Measurements from ENCODE around the gene RPRD1B. TPM values are rescaled to one million over a fixed set of nuclear protein-coding genes. Genes with fewer than 3 reads are reported as not detected.

RPRD1B gene
- polyA plus RNA-seq, 1 of the 3 experiments (the other 2 are of a cell fraction), result 11.8 TPM

DNA sequence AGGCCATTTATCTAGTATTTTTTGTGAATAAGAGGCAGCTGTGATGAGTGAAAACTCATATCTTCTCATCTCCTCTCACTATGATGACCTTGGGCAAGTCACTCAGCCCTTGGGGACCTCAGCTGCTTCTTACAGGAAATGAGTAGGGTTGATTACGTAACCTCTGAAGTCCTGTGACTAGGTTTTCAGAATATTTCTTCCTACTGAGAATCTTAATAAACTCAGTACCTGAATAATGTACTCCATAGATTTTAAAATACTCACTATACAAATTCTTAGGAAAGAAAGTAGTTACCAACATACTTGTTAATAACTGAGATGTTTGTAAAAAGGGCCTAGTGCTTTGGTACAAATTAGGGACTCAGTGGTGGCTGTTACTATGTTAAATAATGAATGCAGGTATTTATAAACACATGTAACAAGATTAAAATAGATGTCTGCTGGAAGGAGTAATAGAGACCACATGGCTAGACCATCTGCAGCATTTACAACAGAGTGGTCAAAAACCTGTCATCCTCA, 60.9 kb downstream of the RPRD1B start (continued):
- TF ChIP-seq, protein P1, sequence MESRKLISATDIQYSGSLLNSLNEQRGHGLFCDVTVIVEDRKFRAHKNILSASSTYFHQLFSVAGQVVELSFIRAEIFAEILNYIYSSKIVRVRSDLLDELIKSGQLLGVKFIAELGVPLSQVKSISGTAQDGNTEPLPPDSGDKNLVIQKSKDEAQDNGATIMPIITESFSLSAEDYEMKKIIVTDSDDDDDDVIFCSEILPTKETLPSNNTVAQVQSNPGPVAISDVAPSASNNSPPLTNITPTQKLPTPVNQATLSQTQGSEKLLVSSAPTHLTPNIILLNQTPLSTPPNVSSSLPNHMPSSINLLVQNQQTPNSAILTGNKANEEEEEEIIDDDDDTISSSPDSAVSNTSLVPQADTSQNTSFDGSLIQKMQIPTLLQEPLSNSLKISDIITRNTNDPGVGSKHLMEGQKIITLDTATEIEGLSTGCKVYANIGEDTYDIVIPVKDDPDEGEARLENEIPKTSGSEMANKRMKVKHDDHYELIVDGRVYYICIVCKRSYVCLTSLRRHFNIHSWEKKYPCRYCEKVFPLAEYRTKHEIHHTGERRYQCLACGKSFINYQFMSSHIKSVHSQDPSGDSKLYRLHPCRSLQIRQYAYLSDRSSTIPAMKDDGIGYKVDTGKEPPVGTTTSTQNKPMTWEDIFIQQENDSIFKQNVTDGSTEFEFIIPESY (IDR thresholded peaks at IDR 0.05; ENCODE audit: borderline replicate concordance, low read depth), result no peak
- TF ChIP-seq CHD2 (IDR thresholded peaks at IDR 0.05; ENCODE audit: low read length, partially characterized antibody) (no peak), NRF1 (IDR thresholded peaks at IDR 0.05; ENCODE audit: low read depth, low read length) (no peak), POLR2AphosphoS5 (IDR thresholded peaks at IDR 0.05; ENCODE audit: low read depth, low read length) (no peak), NFIC (IDR thresholded peaks at IDR 0.05; ENCODE audit: borderline replicate concordance) (no peak), RCOR1 (IDR thresholded peaks at IDR 0.05; ENCODE audit: low read length) (no peak), FOXM1 (IDR thresholded peaks at IDR 0.05; ENCODE audit: low read depth) (no peak), FOXJ3 (CRISPR knock-in tag; IDR thresholded peaks at IDR 0.05) (no peak), MEF2A (IDR thresholded peaks at IDR 0.05; ENCODE audit: borderline replicate concordance, low read depth) (no peak), TAF1 (IDR thresholded peaks at IDR 0.05; ENCODE audit: borderline replicate concordance, low read depth, low read length) (no peak), ELF1 (IDR thresholded peaks at IDR 0.05) (no peak), TEAD4 (IDR thresholded peaks at IDR 0.05; ENCODE audit: borderline replicate concordance, insufficient read depth) (no peak), RXRA (IDR thresholded peaks at IDR 0.05; ENCODE audit: borderline replicate concordance, low read depth) (no peak), RFX5 (IDR thresholded peaks at IDR 0.05; ENCODE audit: low read length) (no peak)
- TF ChIP-seq, protein P2, sequence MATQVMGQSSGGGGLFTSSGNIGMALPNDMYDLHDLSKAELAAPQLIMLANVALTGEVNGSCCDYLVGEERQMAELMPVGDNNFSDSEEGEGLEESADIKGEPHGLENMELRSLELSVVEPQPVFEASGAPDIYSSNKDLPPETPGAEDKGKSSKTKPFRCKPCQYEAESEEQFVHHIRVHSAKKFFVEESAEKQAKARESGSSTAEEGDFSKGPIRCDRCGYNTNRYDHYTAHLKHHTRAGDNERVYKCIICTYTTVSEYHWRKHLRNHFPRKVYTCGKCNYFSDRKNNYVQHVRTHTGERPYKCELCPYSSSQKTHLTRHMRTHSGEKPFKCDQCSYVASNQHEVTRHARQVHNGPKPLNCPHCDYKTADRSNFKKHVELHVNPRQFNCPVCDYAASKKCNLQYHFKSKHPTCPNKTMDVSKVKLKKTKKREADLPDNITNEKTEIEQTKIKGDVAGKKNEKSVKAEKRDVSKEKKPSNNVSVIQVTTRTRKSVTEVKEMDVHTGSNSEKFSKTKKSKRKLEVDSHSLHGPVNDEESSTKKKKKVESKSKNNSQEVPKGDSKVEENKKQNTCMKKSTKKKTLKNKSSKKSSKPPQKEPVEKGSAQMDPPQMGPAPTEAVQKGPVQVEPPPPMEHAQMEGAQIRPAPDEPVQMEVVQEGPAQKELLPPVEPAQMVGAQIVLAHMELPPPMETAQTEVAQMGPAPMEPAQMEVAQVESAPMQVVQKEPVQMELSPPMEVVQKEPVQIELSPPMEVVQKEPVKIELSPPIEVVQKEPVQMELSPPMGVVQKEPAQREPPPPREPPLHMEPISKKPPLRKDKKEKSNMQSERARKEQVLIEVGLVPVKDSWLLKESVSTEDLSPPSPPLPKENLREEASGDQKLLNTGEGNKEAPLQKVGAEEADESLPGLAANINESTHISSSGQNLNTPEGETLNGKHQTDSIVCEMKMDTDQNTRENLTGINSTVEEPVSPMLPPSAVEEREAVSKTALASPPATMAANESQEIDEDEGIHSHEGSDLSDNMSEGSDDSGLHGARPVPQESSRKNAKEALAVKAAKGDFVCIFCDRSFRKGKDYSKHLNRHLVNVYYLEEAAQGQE (IDR thresholded peaks at IDR 0.05; ENCODE audit: low read depth, low read length), result no peak
- TF ChIP-seq, protein P3, sequence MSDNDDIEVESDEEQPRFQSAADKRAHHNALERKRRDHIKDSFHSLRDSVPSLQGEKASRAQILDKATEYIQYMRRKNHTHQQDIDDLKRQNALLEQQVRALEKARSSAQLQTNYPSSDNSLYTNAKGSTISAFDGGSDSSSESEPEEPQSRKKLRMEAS (IDR thresholded peaks at IDR 0.05; ENCODE audit: low read depth), result no peak
- TF ChIP-seq, protein P4, sequence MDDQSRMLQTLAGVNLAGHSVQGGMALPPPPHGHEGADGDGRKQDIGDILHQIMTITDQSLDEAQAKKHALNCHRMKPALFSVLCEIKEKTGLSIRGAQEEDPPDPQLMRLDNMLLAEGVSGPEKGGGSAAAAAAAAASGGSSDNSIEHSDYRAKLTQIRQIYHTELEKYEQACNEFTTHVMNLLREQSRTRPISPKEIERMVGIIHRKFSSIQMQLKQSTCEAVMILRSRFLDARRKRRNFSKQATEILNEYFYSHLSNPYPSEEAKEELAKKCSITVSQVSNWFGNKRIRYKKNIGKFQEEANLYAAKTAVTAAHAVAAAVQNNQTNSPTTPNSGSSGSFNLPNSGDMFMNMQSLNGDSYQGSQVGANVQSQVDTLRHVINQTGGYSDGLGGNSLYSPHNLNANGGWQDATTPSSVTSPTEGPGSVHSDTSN (IDR thresholded peaks at IDR 0.05), result peak; percentile 62
- TF ChIP-seq, protein P5, sequence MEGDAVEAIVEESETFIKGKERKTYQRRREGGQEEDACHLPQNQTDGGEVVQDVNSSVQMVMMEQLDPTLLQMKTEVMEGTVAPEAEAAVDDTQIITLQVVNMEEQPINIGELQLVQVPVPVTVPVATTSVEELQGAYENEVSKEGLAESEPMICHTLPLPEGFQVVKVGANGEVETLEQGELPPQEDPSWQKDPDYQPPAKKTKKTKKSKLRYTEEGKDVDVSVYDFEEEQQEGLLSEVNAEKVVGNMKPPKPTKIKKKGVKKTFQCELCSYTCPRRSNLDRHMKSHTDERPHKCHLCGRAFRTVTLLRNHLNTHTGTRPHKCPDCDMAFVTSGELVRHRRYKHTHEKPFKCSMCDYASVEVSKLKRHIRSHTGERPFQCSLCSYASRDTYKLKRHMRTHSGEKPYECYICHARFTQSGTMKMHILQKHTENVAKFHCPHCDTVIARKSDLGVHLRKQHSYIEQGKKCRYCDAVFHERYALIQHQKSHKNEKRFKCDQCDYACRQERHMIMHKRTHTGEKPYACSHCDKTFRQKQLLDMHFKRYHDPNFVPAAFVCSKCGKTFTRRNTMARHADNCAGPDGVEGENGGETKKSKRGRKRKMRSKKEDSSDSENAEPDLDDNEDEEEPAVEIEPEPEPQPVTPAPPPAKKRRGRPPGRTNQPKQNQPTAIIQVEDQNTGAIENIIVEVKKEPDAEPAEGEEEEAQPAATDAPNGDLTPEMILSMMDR (IDR thresholded peaks at IDR 0.05), result no peak
